Chondrocyte (in vitro differentiated cells): ENCODE data around the gene GPR34. TPM values are rescaled to one million over a fixed set of nuclear protein-coding genes. Genes with fewer than 3 reads are reported as not detected.

ENCODE experiments used
- DNase-seq: peaks from one replicate; pipeline ENCODE4 v3.0.0; 2021; ENCODE audit warnings: mixed read lengths, low spot score
- H3K27ac Mint-ChIP-seq: one replicate; pipeline ENCODE4 v1.8.0; 2021; ENCODE audit warnings: mild to moderate bottlenecking, moderate library complexity, mixed read lengths; ENCODE audit not compliant: unreplicated experiment
- H3K27me3 Mint-ChIP-seq: 2 replicates; pipeline ENCODE4 v1.8.0; 2021; ENCODE audit warnings: low read depth, mixed read lengths
- H3K36me3 Mint-ChIP-seq: 2 replicates; pipeline ENCODE4 v1.8.0; 2021; ENCODE audit warnings: low read depth, mixed read lengths
- H3K4me1 Mint-ChIP-seq: 2 replicates; pipeline ENCODE4 v1.8.0; 2021; ENCODE audit warnings: low read depth, mild to moderate bottlenecking, mixed read lengths
- H3K4me3 Mint-ChIP-seq: one replicate; pipeline ENCODE4 v1.8.0; 2021; ENCODE audit warnings: mild to moderate bottlenecking, moderate library complexity, mixed read lengths; ENCODE audit not compliant: unreplicated experiment
- H3K9me3 Mint-ChIP-seq: 2 replicates; pipeline ENCODE4 v1.8.0; 2021; ENCODE audit warnings: low read depth, mixed read lengths
- total RNA-seq: library from RNA; stranded (reverse); gene quantifications from 3 replicates; pipeline ENCODE4 v1.2.1, GENCODE V29; 2021
- TF ChIP-seq, protein P1 (sequence below): fragments of 200-600 bp; sonication (generic); IDR thresholded peaks from 2 replicates; pipeline ENCODE4 v1.5.0; 2021; ENCODE audit warnings: antibody characterized with exemption, mild to moderate bottlenecking, moderate library complexity

The GPR34 gene
- total RNA-seq, 1 donor from 2014 or later: not detected

DNA sequence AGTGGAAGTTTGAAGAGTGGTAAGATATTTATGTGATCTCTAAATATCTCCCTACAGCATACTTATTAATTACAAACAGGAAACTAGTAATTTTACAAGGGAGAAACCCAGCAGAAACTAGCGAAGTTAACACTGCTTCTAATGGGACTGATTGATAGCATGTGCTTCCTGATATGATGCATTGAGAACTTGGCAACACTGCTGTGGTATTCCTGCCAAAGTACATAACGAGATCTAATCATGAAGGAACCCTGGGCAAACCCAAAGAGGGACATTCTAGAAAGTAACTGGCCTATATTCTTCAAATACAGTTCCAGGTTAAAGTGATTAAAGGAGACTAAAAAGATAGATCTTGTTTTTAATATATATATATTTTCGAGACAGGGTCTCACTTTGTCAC lies 4.6 kb upstream of the GPR34 start:
- Mint-ChIP-seq H3K4me3 (no peak overlapping the region), H3K9me3 (peaks cover 6% of the 10 kb centered on the region), H3K27ac (no peak overlapping the region), H3K4me1 (no peaks in the 10 kb centered on the region), H3K27me3 (no peaks in the 10 kb centered on the region), H3K36me3 (no peaks in the 10 kb centered on the region)
- DNase-seq: no peak
- TF ChIP-seq, protein P1, sequence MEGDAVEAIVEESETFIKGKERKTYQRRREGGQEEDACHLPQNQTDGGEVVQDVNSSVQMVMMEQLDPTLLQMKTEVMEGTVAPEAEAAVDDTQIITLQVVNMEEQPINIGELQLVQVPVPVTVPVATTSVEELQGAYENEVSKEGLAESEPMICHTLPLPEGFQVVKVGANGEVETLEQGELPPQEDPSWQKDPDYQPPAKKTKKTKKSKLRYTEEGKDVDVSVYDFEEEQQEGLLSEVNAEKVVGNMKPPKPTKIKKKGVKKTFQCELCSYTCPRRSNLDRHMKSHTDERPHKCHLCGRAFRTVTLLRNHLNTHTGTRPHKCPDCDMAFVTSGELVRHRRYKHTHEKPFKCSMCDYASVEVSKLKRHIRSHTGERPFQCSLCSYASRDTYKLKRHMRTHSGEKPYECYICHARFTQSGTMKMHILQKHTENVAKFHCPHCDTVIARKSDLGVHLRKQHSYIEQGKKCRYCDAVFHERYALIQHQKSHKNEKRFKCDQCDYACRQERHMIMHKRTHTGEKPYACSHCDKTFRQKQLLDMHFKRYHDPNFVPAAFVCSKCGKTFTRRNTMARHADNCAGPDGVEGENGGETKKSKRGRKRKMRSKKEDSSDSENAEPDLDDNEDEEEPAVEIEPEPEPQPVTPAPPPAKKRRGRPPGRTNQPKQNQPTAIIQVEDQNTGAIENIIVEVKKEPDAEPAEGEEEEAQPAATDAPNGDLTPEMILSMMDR: no peak

DNA sequence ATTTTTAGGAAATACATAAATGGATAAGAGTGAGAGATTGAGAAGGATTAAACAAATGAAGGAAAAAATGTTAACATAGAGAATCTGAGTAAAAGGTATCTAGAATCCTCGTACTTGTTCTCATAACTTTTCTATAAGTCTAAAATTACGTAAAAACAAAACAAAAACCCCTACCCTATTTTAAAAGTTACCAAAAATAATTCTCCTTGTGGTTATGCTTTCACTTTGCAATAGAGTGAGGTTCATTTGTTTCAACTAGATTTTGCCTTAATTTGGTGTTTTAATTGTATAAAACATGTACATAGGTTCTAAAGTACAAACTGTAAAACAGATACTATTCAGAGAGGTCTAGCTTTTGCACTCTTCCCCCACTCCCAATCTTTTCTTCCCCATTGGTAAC lies 3.8 kb upstream of the GPR34 start:
- H3K4me1 Mint-ChIP-seq: no peaks in the 10 kb centered on the region
- TF ChIP-seq, protein P1: no peak
- no peaks in the 10 kb centered on the region for H3K27me3 Mint-ChIP-seq
- H3K9me3 Mint-ChIP-seq: peaks cover 6% of the 10 kb centered on the region
- H3K4me3 Mint-ChIP-seq: no peak overlapping the region
- no peak for DNase-seq
- no peaks in the 10 kb centered on the region for H3K36me3 Mint-ChIP-seq
- H3K27ac Mint-ChIP-seq: no peak overlapping the region

DNA sequence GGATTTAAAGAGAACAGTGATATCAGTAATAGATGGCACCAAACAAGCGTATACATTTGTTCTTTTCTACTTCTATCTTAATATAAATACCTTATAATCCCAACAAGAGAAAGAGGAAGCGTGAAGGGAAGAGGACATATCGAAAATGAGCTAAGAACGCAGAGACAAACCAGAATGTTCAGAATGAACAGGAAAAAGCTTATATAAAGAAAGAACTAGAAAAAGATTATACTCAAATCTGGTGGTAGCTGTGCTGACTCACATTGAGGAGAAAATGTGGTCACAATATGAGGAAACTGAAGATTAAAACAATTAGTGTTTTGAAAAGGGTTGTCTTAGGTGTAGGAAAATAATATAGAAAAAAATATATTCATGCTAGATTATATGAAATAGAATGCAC lies 2.0 kb upstream of the GPR34 start:
- Mint-ChIP-seq H3K4me3 (no peak overlapping the region), H3K9me3 (peaks cover 4% of the 10 kb centered on the region), H3K27ac (no peak overlapping the region), H3K4me1 (peaks cover under 1% of the 10 kb centered on the region), H3K36me3 (no peaks in the 10 kb centered on the region), H3K27me3 (no peaks in the 10 kb centered on the region)
- TF ChIP-seq, protein P1: no peak
- no peak for DNase-seq

DNA sequence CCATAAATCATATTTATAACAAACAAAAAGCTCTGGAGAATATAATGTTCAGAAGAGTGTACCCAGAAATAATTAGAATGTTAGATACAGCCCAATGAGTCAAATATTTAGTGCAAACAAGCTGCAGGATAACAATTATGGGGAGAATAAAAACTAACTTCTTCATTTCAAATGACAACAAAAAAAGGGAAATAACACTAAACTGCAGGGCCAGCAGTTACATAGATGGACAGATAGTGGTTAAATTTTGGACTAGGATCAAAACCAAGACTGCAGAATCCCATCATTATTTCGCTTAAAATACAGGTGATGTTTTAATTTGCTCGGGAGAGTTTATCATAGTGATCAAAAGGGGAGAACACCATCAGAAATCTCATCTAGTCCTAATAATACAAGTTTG lies 617 bp upstream of the GPR34 start:
- Mint-ChIP-seq H3K27me3 (no peaks in the 10 kb centered on the region), H3K4me3 (no peak overlapping the region), H3K27ac (no peak overlapping the region), H3K4me1 (peaks cover 9% of the 10 kb centered on the region), H3K36me3 (no peaks in the 10 kb centered on the region), H3K9me3 (peaks cover 4% of the 10 kb centered on the region)
- TF ChIP-seq, protein P1: no peak
- DNase-seq: no peak

DNA sequence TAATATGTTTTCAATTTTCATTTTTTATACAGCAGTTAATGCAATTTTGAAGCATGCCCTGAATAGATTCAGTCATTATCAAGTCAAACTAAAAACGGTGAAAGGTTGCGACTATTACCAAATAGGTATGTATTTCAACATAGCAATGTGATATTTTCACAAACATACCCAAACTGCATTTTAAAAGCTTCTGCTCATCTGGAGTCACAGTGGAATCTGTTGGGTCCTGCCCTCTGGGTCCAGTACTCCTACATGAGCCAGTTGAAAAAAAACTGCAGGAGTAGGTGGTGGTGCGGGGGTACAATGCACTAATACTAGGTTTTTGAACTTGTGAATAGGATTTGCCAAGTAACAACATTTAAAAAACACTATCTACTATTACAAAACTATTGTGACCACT lies 938 bp downstream of the GPR34 start:
- TF ChIP-seq, protein P1: no peak
- no peak overlapping the region for H3K4me3 Mint-ChIP-seq
- H3K9me3 Mint-ChIP-seq: peaks cover 3% of the 10 kb centered on the region

More for the DNA sequence above, 938 bp downstream of the GPR34 start:
- no peak for DNase-seq
- Mint-ChIP-seq H3K36me3 (no peaks in the 10 kb centered on the region), H3K27me3 (no peaks in the 10 kb centered on the region), H3K27ac (no peak overlapping the region), H3K4me1 (peaks cover 20% of the 10 kb centered on the region)
